ENCODE results near the gene PNKD.
"Not testable (repeated sequence)": the region's sequence is repeated elsewhere in the genome, so short reads cannot be mapped to it uniquely, and the experiment has no call there.

The PNKD gene

DNA sequence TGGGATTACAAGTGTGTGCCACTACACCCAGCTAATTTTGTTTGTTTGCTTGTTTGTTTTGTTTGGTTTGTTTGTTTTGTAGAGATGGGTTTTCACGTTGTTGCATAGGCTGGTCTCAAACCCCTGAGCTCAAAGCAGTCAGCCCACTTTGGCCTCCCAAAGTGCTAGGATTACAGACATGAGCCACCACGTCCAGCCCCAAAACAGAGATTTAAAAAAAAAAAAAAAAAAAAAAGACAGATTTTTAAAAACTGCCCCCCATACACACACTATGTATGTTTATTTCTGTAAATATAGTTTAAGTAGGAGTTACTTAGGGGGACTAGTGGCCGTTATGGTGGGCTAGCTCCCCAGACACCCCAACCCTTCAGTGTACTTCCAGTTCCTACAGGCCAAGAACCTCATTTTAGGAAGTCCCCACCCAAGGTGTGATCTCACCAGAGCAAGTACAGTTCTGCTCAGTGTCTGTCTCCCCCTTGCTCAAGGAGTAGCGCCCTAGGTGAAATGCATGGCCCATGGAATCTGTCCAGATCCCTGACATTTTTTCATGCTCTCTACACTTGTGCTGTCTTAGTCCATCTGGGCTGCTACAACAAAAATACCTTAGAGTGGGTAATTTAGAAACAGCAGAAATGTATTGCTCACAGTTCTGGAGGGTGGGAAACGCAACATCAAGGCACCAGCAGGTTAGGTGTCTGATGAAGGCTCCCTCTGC, 23.6 kb downstream of the PNKD start:
- DNase-seq: no peak

DNA sequence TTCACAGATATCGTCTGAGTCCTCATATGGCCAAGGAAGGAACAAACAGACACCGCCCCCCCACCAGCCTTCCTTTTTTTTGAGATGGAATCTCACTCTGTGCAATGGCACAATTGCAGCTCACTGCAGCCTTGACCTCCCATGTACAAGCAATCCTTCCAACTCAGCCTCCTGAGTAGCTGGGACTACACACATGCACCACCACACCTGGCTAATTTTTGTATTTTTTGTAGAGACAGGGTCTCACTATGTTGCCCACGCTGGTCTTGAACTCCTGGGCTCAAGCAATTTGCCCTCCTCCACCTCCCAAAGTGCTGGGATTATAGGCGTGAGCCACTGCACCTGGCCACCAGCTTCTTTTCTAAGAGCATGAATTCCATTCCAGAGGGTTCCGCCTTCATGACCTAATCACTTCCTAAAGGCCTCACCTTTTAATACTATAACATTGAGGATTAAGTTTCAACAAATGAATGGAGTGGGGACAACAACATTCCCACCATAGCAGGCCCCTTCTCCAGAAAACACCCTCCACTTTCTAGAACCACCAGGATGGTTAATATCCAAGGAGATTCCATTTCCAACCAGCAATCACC, 24.2 kb downstream of the PNKD start:
- no peak for DNase-seq

DNA sequence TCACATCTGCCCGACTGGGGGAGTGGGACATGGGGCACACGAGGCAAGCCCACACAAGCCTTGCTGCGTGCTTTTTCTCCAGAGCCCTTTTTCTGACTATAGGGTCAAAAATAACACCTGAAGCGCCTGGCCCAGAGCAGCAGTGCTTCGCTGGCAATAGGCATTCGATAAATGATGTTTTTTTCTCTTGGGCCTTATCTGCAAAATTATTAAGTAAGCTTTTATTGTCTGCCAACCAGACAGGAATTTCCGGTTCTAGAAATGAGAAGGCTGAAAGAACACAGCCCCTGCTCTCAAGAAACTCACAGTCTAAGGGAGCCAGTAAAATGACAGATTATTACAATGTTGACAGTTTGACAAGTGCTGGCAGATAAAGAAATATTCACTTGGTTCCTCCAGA, 24.7 kb downstream of the PNKD start:
- peak; percentile 25 for DNase-seq

DNA sequence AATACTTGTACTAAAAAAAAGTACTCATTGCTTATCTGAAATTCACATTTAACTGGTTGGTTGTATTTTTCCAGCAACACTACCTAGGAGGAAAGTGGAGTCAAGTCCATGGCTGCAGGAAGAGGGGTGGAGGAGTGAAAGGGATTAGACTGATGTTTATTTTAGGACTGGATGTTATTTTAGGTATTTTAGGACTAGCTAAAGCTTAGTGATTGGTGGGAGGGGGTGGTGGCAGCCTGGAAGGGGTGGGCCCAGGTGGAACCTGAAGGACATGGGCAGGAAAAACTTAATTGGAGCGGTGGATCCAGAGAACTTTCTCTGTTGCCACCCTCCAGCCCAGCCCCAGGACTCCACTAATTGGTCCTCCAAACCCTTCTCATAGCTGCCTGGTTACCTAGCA, 25.9 kb downstream of the PNKD start:
- no peak for DNase-seq

DNA sequence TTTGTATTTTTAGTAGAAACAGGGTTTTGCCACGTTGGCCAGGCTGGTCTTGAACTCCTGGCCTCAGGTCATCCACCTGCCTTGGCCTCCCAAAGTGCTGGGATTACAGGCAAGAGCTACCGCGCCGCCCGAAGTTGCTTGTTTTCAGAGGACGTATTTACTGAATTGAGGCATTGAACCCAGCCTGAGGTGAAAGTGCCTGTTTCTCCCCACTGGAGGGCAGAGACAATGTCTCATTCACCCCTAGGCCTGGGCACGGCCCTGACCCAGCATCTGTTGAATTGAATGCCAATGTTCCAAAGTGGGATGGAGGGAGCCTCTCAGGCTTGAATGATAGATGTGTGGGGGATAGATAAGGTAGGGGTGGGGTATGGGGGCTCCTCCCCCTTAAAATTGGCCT, 26.5 kb downstream of the PNKD start:
- no peak for DNase-seq

DNA sequence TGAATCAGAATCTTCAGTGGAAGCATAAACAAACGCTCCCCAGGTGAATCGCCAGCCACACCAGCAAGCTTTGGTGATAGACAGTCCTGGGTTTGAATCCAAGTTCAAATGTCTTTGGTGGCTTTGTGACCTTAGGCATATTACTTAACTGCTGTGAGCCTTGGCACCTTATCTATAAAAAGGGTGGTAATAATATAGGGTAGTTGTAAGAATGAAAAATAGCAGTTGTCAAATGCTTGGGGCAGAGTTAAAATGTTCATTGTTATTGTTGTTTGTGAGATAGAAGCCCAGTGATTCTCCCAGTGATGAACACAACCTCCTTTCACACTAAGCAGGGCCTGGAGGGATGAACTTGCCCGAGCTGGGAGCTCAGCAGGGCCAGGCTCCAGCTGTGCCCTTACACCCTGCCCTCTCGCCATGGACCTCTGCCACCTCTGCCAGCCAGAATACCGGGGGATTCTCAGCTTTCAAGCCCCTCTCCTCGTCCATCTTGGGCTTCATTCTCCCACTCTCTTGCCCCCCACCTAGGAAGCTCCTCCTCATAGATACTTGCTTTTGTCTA, 28.1 kb downstream of the PNKD start:
- DNase-seq: no peak

DNA sequence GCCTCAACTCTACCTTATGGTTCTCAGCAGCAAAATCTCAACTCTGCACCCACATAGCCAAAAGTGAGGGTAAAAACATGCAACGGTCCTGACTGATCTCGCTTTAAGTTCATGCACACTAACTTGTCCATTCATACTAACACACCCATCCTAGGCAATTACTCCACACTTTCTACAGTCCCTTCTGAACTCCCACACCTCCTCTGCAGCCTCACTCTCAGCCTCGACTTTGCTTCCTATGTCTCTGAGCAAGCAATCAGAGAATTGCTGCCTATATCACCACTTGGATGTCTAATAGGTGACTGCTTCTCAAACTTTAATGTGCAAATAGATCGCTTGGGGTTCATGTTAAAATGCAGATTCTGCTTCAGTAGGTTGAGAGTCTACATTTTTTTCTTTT, 29.8 kb downstream of the PNKD start:
- DNase-seq: no peak

DNA sequence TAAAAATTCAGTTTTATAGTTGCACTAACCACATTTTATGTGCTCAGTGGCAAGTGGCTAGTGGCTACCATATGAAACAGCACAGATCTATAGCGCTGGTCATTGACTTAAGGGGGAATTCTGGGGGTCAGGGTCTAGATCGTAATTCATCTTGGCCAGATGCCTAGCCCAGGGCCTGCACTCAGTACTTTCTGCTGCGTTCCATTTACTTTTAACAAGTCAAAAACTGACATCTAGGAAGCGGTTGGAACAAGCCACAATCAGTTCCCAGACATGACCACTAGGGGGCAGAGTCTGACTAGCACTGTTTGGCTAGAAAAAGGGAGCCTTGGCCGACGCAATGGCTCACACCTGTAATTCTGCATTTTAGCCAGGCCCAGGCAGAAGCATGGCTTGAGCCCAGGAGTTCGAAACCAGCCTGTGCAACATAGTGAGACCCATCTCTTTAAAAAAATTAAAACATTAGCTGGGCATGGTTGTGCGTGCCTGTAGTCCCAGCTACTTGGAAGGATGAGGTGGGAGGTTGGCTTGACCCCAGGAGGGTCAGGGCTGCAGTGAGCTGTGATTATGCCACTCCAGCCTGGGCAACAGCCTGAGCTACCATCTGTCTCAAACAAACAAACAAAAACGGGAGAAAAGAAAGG, 31.0 kb downstream of the PNKD start:
- peak; percentile 82 for DNase-seq

DNA sequence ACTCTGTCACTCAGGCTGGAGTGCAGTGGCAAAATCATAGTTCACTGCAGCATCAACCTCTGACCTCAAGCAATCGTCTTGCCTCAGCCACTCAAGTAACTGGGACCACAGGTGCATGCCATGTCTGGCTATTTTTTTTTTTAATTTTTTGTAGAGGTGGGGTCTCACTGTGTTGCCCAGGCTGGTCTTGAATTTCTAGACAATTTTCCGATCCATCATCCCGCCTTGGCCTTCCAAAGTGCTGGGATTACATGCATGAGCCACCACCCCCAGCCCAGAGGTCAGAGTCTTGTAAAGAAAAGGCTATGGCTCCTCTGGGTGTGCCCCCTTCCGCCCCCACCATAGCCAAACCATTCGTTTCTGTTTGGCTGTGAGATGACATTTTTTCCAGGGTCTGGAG, 35.1 kb downstream of the PNKD start:
- DNase-seq: no peak

DNA sequence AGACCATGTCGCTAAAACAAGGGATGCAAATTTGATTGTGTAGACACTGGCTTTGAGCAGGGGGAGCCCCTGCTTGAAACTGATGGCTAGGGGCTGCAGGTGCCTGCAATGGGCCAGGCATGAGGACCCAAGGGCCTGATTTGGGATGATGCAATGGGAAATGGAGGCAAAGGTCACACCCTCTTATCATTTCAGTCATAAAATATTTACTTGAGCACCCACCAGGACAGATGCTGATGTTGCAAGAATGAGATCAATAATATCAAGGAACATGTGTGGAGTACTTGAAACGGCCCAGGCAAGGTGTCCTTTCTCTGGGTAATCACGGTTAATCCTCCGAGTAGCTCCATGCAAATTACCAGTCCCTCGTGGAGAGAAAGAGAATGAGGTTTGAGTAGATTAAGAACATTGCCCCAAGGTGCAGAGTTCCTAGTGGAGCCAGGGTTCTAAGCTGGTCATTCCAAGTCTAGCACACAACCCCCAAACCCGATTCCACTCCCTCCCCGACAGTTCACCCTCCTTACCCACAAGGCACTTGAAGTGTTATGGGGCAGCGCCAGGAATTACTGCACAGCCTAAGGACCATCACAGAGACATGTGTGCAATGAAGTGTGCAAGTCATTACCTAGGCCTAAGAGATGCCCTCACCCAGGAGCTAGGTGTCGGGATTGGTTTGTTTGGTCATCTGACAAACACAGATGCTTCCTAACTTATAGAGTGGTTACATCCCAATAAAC, 36.0 kb downstream of the PNKD start:
- DNase-seq: no peak

DNA sequence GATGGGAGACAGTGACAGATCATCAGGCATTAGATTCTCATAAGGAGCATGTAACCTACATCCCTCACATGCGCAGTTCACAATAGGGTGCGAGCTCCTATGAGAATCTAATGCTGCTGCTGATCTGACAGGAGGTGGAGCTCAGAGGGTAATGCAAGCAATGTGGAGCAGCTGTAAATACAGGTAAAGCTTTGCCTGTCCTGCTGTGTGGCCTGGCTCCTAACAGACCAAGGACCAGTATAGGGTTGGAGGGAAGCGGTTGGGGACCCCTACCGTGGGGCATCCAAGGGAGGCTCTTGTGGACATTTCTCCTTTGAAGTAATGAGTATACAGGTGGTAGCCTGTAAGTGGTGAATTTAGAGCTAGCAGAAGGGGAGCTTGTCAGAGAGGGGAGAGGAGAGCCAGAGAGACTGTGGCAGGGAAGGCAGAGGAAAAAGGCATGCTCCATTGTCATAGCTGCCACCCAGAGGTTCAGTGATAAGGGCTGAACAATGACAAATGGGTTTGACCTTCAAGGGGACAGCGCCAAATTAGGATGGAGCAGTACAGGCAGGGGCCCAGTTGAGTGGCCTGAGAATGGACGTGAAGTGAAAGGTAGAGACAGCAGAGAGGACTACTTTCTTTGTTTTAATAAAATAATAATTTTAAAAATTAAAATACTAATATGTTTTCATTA, 37.2 kb downstream of the PNKD start:
- DNase-seq: no peak

DNA sequence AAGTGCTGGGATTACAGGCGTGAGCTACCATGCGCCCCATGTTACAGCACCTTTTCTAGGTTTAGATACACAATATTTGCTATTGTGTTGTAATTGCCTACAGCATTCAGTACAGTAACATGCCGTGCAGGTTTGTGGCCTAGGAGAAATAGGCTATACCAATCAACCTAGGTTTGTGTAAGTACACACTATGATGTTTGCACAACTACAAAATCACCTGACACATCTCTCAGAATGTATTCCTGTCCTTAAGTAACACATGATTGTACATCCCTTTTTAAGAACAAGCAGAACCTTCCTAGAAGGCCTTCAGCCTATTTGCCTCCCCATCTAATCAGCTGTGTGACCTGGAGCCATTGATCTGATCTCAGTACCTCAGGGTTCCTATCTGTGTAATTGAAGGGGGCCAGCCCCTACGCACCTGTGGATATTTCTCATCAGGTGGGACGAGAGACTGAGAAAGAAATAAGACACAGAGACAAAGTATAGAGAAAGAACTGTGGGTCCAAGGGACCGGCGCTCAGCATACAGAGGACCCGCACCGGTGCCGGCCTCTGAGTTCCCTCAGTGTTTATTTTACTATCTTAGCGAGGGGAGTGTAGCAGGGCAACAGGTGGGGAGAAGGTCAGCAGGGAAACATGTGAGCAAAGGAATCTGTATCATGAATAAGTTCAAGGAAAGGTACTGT, 40.7 kb downstream of the PNKD start:
- DNase-seq: no peak

DNA sequence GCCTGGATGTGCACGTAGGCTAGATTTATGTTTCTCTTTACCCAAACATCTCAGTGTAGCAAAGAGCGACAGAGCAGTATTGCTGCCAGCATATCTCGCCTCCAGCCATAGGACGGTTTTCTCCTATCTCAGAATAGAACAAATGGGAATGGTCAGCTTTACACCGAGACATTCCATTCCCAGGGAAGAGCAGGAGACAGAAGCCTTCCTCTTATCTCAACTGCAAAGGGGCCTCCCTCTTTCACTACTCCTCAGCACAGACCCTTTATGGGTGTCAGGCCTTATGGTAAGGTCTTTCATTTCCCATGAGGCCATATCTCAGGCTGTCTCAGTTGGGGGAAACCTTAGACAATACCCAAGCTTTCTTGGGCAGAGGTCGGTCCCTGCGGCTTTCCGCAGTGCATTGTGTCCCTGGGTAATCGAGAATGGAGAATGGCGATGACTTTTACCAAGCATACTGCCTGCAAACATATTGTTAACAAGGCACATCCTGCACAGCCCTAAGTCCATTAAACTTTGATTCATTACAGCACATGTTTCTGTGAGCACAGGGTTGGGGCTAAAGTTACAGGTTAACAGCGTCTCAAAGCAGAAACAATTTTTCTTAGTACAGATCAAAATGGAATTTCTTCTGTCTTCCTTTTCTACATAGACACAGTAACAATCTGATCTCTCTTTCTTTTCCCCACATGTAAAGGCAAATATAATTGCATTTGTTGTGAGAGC, 41.4 kb downstream of the PNKD start:
- DNase-seq: not testable (repeated sequence)

DNA sequence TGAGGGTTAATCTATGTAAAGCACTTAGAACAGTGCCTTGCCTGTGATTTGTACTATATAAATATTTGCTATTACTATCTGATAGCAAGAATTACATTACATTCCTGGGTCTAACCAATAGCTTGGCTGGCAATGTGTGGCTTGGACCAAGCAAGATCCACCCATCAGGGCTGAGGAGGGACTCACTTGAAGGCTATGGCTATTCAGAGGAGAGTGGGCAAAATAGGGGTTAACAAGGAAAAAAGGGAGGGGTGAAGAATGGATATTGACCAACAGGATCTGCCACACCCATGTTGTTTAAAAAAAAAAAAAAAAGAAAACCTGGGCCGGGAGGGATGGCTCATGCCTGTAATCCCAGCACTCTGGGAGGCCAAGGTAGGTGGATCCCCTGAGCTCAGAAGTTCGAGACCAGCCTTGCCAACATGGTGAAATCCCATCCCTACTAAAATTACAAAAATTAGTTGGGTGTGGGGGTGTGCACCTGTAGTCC, 42.0 kb downstream of the PNKD start:
- DNase-seq: no peak

DNA sequence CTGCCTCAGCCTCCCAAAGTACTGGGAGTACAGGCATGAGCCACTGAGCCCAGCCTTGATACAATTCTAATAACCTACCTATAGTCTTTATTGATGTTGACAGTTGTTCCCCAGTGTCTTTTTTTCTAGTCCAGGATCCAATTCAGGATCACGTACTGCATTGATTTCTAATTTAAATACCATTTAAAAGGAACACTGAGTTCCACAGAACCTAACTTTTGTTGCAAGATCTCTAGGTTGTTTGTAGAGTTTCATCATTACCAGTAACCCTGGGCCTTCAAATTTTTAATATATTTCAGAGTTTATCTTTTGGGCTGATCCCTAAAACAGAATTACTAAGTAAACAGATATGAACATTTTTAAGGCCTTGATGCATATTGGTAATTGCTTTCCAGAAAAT, 43.0 kb downstream of the PNKD start:
- DNase-seq: no peak

DNA sequence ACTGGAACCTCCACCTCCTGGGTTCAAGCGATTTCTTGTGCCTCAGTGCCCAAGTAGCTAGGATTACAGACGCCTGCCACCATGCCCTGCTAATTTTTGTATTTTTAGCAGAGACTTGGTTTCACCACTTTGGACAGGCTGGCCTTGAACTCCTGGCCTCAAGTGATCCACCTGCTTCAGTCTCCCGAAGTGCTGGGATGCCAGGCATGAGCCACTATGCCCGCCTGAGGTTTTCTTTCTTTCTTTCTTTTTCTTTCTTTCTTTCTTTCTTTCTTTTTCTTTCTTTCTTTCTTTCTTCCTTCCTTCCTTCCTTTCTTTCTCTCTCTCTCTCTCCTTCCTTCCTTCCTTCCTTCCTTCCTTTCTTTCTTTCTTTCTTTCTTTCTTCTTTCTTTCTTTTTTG, 44.4 kb downstream of the PNKD start:
- DNase-seq: not testable (repeated sequence)

DNA sequence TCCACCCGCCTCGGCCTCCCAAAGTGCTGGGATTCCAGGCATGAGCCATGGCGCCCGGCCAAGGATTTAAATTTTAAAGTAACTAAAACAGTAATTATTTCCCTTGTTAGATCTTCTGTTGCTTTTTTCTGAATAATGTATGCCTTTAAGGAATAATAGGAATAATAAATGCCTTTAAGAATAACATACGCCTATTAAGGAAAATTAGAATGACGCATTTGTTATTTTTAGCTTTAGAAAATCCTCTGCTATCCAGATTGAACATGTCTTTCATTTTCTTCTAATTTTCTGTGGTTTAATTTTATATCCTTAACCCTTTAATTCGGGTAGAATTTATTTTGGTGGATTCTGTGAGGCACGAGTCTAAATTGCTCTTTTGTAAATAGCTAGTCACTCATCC, 45.1 kb downstream of the PNKD start:
- DNase-seq: no peak

DNA sequence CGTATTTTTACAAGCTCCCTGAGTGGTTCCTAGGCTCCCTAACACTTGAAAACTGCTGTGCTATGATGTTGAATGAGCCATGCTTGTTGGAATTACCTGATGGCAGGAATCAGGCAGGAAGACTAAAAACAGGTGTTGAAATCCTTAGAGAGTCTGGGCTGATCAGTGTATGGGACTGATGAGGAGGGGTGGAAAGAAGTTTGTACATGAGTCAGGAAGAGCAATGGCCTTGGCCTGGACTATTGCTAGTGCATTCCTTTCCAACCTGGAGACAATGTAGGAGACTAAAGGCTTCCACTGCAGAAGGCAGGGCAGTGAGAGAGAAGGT, 46.9 kb downstream of the PNKD start:
- DNase-seq: no peak

DNA sequence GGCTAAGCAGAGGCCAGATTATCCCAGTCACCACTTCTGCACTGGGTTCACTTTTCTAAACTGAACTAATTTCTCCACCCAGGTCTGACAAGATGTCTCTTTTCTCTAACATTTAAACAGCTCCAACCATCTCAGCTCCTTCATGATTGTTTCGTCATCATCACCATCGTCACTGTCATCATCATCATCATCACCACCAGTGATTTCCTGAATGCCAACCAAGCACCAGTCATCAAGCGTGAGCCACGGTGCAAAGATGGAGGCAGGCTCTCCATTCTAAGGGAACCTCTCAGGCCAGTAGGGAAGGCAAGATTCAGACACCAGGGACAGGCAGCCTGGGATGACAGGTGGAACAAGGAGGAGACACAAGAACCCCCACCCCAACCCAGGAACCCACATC, 47.5 kb downstream of the PNKD start:
- no peak for DNase-seq

DNA sequence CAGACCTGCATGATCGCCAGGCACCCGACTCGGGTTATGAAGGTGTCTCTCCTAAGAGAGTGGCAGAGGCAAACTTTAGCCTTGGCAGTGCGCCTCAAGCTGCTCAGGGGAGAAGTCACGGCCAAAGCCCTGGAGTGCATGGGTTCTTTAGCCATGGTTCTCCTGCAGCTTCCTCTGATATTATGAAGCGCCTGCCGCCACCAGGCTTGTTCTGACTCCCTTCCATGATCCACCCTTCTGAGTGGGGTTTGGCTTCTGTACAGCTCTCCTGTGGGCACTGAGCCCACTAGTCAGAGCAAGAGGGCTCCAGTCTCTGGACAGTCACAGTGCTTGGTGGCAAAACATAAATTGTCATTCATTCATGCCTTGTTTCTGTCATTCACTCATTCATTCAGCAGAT, 47.9 kb downstream of the PNKD start:
- DNase-seq: no peak

DNA sequence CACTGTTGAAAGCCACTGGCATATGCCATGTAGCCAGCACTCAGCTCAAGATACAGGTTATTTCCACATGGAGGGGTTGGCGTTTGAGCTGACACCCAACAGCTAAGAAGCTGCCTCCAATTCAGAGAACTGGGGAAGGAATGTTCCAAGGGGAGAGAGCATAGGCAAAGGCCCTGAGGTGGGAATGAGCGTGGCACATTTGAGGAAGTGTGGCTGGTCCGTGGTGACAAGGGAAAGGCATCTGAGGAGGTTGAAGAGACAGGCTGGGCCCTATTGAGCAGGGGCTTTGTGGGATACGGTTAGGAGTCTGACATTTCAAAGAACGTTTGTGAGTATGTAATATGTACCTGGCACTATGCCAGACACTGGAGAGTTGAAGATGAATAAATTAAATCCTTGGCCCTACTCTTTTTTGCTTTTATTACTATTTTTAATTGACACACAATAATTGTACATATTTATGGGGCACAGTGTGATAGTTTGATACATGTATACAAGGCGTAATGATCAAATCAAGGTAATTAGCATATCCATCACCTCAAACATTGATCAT, 49.6 kb downstream of the PNKD start:
- no peak for DNase-seq

Measured in NCI-H526 treated with DMSO at 0.1 percent for 48 hours (cell line).